ENCODE measurements around the gene MAP6D1.
"Not testable (repeated sequence)": the region's sequence is repeated elsewhere in the genome, so short reads cannot be mapped to it uniquely, and the experiment has no call there.

GRCh38 chr3:183784503-183784902, 40.9 kb downstream of the MAP6D1 start:
- TF ChIP-seq CTCF (IDR thresholded peaks at IDR 0.05; ENCODE audit: poor library complexity, severe bottlenecking); EP300 (conservative IDR thresholded peaks at IDR 0.05; ENCODE audit: poor library complexity, severe bottlenecking); EZH2 (IDR thresholded peaks at IDR 0.05; ENCODE audit: borderline replicate concordance, insufficient read depth, low read length, poor library complexity, severe bottlenecking); MXI1 (conservative IDR thresholded peaks at IDR 0.05; ENCODE audit: poor library complexity, severe bottlenecking): not testable (repeated sequence)

All from neural cell (in vitro differentiated cells).